Measurements from ENCODE around the gene ANKRD24.
"Not testable (repeated sequence)": the region's sequence is repeated elsewhere in the genome, so short reads cannot be mapped to it uniquely, and the experiment has no call there.

The ANKRD24 gene

GRCh38 chr19:4197625-4198466 lies 15.4 kb downstream of the ANKRD24 start:
- DNase-seq (ENCODE audit: low read depth): no peak

GRCh38 chr19:4198467-4199126 lies 16.1 kb downstream of the ANKRD24 start:
- no peak for DNase-seq (ENCODE audit: low read depth)

GRCh38 chr19:4199699-4200293 lies 17.3 kb downstream of the ANKRD24 start:
- DNase-seq (ENCODE audit: low read depth): no peak

GRCh38 chr19:4200940-4201542 lies 18.6 kb downstream of the ANKRD24 start:
- no peak for DNase-seq (ENCODE audit: low read depth)

- DNase-seq (ENCODE audit: low read depth): no peak
Measured at GRCh38 chr19:4201798-4202197, 19.3 kb downstream of the ANKRD24 start.

GRCh38 chr19:4206818-4207484 lies 24.5 kb downstream of the ANKRD24 start:
- DNase-seq (ENCODE audit: low read depth): no peak

GRCh38 chr19:4208385-4209094 lies 26.1 kb downstream of the ANKRD24 start:
- DNase-seq (ENCODE audit: low read depth): no peak

- no peak for DNase-seq (ENCODE audit: low read depth)
Measured at GRCh38 chr19:4210166-4210731, 27.8 kb downstream of the ANKRD24 start.

GRCh38 chr19:4213116-4213515 lies 30.6 kb downstream of the ANKRD24 start:
- DNase-seq (ENCODE audit: low read depth): no peak

GRCh38 chr19:4215807-4216206 lies 33.3 kb downstream of the ANKRD24 start:
- no peak for DNase-seq (ENCODE audit: low read depth)

GRCh38 chr19:4216846-4217245 lies 34.4 kb downstream of the ANKRD24 start:
- DNase-seq (ENCODE audit: low read depth): no peak

GRCh38 chr19:4217429-4218264 lies 35.2 kb downstream of the ANKRD24 start:
- DNase-seq (ENCODE audit: low read depth): no peak

- DNase-seq (ENCODE audit: low read depth): not testable (repeated sequence)
Measured at GRCh38 chr19:4218523-4218922, 36.0 kb downstream of the ANKRD24 start.

GRCh38 chr19:4220188-4220587 lies 37.7 kb downstream of the ANKRD24 start:
- no peak for DNase-seq (ENCODE audit: low read depth)

- no peak for DNase-seq (ENCODE audit: low read depth)
Measured at GRCh38 chr19:4224470-4224869, 42.0 kb downstream of the ANKRD24 start.

- no peak for DNase-seq (ENCODE audit: low read depth)
Measured at GRCh38 chr19:4225885-4226284, 43.4 kb downstream of the ANKRD24 start.

- DNase-seq (ENCODE audit: low read depth): no peak
Measured at GRCh38 chr19:4227771-4228170, 45.3 kb downstream of the ANKRD24 start.

- no peak for DNase-seq (ENCODE audit: low read depth)
Measured at GRCh38 chr19:4228765-4229178, 46.3 kb downstream of the ANKRD24 start.

GRCh38 chr19:4229179-4229931 lies 46.9 kb downstream of the ANKRD24 start, which contains the start of gene EBI3:
EBI3 (plus strand) TSS chr19:4229523; CDS start chr19:4229551, 28 bp downstream.
- no peak for DNase-seq (ENCODE audit: low read depth)
